CD14-positive monocyte (primary cell): Measurements from ENCODE around the gene TAP1. TPM values are rescaled to one million over a fixed set of nuclear protein-coding genes. Genes with fewer than 3 reads are reported as not detected.

ENCODE experiments used
- DNase-seq, 3 donors: peaks; one replicate each; pipeline ENCODE4 v3.0.0-alpha.2; 2011 to 2022
- H2AFZ ChIP-seq: 2 replicates; pipeline ENCODE4 v1.6.0; 2012; ENCODE audit warnings: mild to moderate bottlenecking, low read depth, low read length, inconsistent platforms; ENCODE audit not compliant: insufficient read depth, poor library complexity, severe bottlenecking
- H3K27ac ChIP-seq, 2 donors: 1 replicate in 1 of 2; 2 replicates in 1 of 2; pipeline ENCODE4 v1.5.1; 2012 to 2013; ENCODE audit warnings: low read length in 2 of 2, control low read depth in 1 of 2, inconsistent platforms in 1 of 2, low read depth in 1 of 2, mild to moderate bottlenecking in 1 of 2
- H3K27me3 ChIP-seq, 2 donors: one replicate each; pipeline versions ENCODE4 v1.6.0 to v1.6.1; 2011 to 2013; ENCODE audit warnings: low read length in 2 of 2; ENCODE audit not compliant: control insufficient read depth in 2 of 2, insufficient read depth in 2 of 2
- H3K36me3 ChIP-seq, 2 donors: replicated peaks in 1 of 2; 1 replicate in 1 of 2; 2 replicates in 1 of 2; pipeline versions ENCODE4 v1.5.1 to v1.6.1; 2012 to 2013; ENCODE audit warnings: low read length in 2 of 2, control low read depth in 1 of 2, inconsistent platforms in 1 of 2, mild to moderate bottlenecking in 1 of 2; ENCODE audit not compliant: insufficient read depth in 2 of 2, control insufficient read depth in 1 of 2
- H3K4me1 ChIP-seq, 2 donors: 1 replicate in 1 of 2; 2 replicates in 1 of 2; pipeline versions ENCODE4 v1.5.1 to v1.6.1; 2012 to 2013; ENCODE audit warnings: low read length in 2 of 2, control low read depth in 1 of 2, inconsistent platforms in 1 of 2, mild to moderate bottlenecking in 1 of 2, moderate library complexity in 1 of 2; ENCODE audit not compliant: insufficient read depth in 2 of 2, control insufficient read depth in 1 of 2
- H3K4me2 ChIP-seq: replicated peaks from 2 replicates; pipeline ENCODE3; 2012; ENCODE audit warnings: low read length, moderate library complexity, mild to moderate bottlenecking; ENCODE audit not compliant: poor library complexity, severe bottlenecking; ENCODE audit errors: extremely low read depth
- H3K4me3 ChIP-seq, 3 experiments: fragments of 200-600 bp in 1 of 3; sonication (generic) in 1 of 3; replicated peaks in 1 of 3; 1 replicate in 2 of 3; 2 replicates in 1 of 3; pipeline ENCODE4 v1.5.1; 2011 to 2013; ENCODE audit warnings: low read length in 3 of 3, mild to moderate bottlenecking in 3 of 3, control low read depth in 2 of 3, low read depth in 2 of 3, inconsistent platforms in 1 of 3, moderate library complexity in 1 of 3
- H3K79me2 ChIP-seq: 2 replicates; pipeline ENCODE4 v1.6.0; 2012; ENCODE audit warnings: mild to moderate bottlenecking, control low read depth, inconsistent platforms, low read length, moderate library complexity; ENCODE audit not compliant: insufficient read depth
- H3K9ac ChIP-seq: 2 replicates; pipeline ENCODE4 v1.6.0; 2017; ENCODE audit warnings: low read length, mild to moderate bottlenecking; ENCODE audit not compliant: insufficient read depth, poor library complexity, severe bottlenecking
- H3K9me3 ChIP-seq, 2 donors: replicated peaks in 1 of 2; 1 replicate in 1 of 2; 2 replicates in 1 of 2; pipeline versions ENCODE4 v1.5.1 to v1.6.1; 2012 to 2013; ENCODE audit warnings: low read length in 2 of 2, control low read depth in 1 of 2; ENCODE audit not compliant: control insufficient read depth in 1 of 2, insufficient read depth in 1 of 2
- H4K20me1 ChIP-seq: 2 replicates; pipeline ENCODE4 v1.6.0; 2012; ENCODE audit warnings: mild to moderate bottlenecking, low read length, control low read depth, moderate library complexity; ENCODE audit not compliant: insufficient read depth
- H3K27ac Mint-ChIP-seq, 7 donors: one replicate each; pipeline ENCODE4 v1.8.0; 2020; ENCODE audit warnings: mild to moderate bottlenecking in 7 of 7, mixed read lengths in 7 of 7, moderate library complexity in 6 of 7, inconsistent platforms in 2 of 7
- H3K27me3 Mint-ChIP-seq, 3 donors: one replicate each; pipeline ENCODE4 v1.8.0; 2021 to 2022; ENCODE audit warnings: low read depth in 3 of 3, mild to moderate bottlenecking in 3 of 3, mixed read lengths in 3 of 3, moderate library complexity in 3 of 3, inconsistent platforms in 1 of 3
- H3K36me3 Mint-ChIP-seq, 2 donors: one replicate each; pipeline ENCODE4 v1.8.0; 2020; ENCODE audit warnings: mixed read lengths in 2 of 2, inconsistent platforms in 1 of 2, mild to moderate bottlenecking in 1 of 2
- H3K4me1 Mint-ChIP-seq: one replicate; pipeline ENCODE4 v1.8.0; 2020; ENCODE audit warnings: mild to moderate bottlenecking, mixed read lengths
- H3K4me3 Mint-ChIP-seq, 2 donors: one replicate each; pipeline ENCODE4 v1.8.0; 2020; ENCODE audit warnings: mild to moderate bottlenecking in 2 of 2, mixed read lengths in 2 of 2, moderate library complexity in 1 of 2
- H3K9me3 Mint-ChIP-seq, 7 donors: one replicate each; pipeline ENCODE4 v1.8.0; 2020 to 2022; ENCODE audit warnings: mixed read lengths in 7 of 7, mild to moderate bottlenecking in 6 of 7, moderate library complexity in 6 of 7, inconsistent platforms in 2 of 7
- CTCF ChIP-seq: fragments of 200-600 bp; IDR thresholded peaks from one replicate; pipeline ENCODE4 v1.8.0; 2022; ENCODE audit warnings: antibody characterized with exemption, mild to moderate bottlenecking
- WGBS: methylation state at CpG from one replicate; pipeline ENCODE4 v1.1.5; 2013; ENCODE audit warnings: missing lambda C conversion rate; ENCODE audit not compliant: insufficient coverage; 5-methylcytosine and 5-hydroxymethylcytosine counted together
- intact Hi-C, 2 donors: fragments of 100-400 bp; cut with micrococcal nuclease; formaldehyde crosslinking; loops; one replicate each; pipeline versions ENCODE4 v1.15.0 to v1.15.1; 2023
- polyA plus RNA-seq, 3 donors: library from polyadenylated mRNA; depleted of rRNA in 1 of 3; unstranded in 2 of 3; stranded (reverse) in 1 of 3; fragments of 300-500 nt in 2 of 3; fragments of >200 nt in 1 of 3; fragmentation: Illumina TruSeq in 2 of 3; gene quantifications; 1 replicate in 2 of 3; 2 replicates in 1 of 3; pipeline ENCODE4 v1.2.3, GENCODE V29; 2012 to 2021

Gene TAP1
- polyA plus RNA-seq, 3 donors: 119 to 221 (median 204) TPM

GRCh38 chr6:32868257-32868788 lies 14.8 kb upstream of the TAP1 start:
- no peak overlapping the region for H3K9ac ChIP-seq
- H3K9me3 Mint-ChIP-seq: peaks cover 0 to 3% (median 0%) of the 10 kb centered on the region in 7 donors

More at GRCh38 chr6:32868257-32868788, 14.8 kb upstream of the TAP1 start:
- Histone ChIP-seq H3K79me2 (no peaks in the 10 kb centered on the region), H3K4me3 (no peak overlapping the region), H2AFZ (no peak overlapping the region), H3K27me3 (peaks cover 2 to 4% of the 10 kb centered on the region in 2 donors), H3K4me1 (peaks cover 14 to 16% of the 10 kb centered on the region in 2 donors), H3K27ac (no peak overlapping the region), H3K4me2 (no peak overlapping the region), H3K9me3 (no peaks in the 10 kb centered on the region), H4K20me1 (no peaks in the 10 kb centered on the region), H3K36me3 (peaks cover 0 to 6% of the 10 kb centered on the region in 2 donors)
- Mint-ChIP-seq H3K36me3 (peaks cover 3 to 9% of the 10 kb centered on the region in 2 donors), H3K4me1 (peaks cover 13% of the 10 kb centered on the region), H3K4me3 (no peak overlapping the region), H3K27ac (no peak overlapping the region), H3K27me3 (peaks cover 10 to 16% (median 10%) of the 10 kb centered on the region in 3 donors)
- TF ChIP-seq CTCF: peak; percentile 87
- WGBS: 0% methylated on average over 1 of the region's 5 CpGs
- intact Hi-C loops: loop anchor here (1.0 to 10.0 kb wide), 4 partner anchors 30 to 464 kb away; partner anchors contain the start of genes BTNL2 (in 1 of the 2) and TAP2 (in 1 of the 2)
- DNase-seq: peak; percentile 76 to 78 (median 77)
